ENCODE data around the gene RNU5B-1.
"Not testable (repeated sequence)": the region's sequence is repeated elsewhere in the genome, so short reads cannot be mapped to it uniquely, and the experiment has no call there.

The RNU5B-1 gene

DNA sequence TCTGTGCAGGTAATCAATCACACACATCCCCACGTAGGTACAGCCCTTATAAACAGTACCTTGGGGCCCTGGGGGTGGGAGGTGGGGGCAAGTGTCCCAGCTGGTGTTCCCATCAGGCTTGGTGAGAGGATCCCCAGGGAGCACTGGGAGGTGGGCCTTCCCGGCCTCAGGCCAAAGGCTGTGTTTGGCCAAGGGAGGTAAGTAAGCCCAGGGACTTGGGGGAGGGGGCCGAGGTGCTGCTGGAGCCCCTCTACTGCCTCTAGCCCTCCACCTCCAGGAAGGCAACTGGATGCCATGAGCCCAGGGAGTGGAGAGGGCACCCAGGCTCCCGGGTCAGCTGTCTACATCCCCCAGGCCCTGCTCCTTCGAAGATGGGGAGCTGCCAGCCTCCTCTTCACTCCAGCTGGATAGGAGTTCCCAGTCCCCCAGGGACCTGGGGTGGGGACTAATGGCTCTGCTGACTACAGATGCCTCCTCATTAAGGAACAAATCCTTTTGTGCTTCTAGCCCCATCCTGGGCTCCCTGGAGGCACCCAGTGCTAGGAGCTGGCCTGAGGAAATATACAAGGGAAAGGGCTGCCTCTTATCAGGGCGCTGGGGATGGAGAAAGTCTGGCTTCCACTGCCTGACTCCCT, 33.1 kb downstream of the RNU5B-1 start:
- peaks cover 68% of the 10 kb centered on the region for H3K4me1 ChIP-seq (ENCODE audit: control insufficient read depth, insufficient read depth, low read length)
- no peaks in the 10 kb centered on the region; the same call in 1 of the 2 replicates for H3K36me3 ChIP-seq (ENCODE audit: control insufficient read depth, insufficient read depth, low read length)
- H3K27me3 ChIP-seq (ENCODE audit: control insufficient read depth, insufficient read depth, low read length): no peaks in the 10 kb centered on the region
- no peak overlapping the region for H3K4me3 ChIP-seq (ENCODE audit: low read depth, low read length)
- no peak overlapping the region for H3K27ac ChIP-seq (ENCODE audit: low read depth, low read length)
- no peaks in the 10 kb centered on the region for H3K9me3 ChIP-seq (ENCODE audit: control insufficient read depth, insufficient read depth, low read depth, low read length)
- no peak overlapping the region for H3K9ac ChIP-seq (ENCODE audit: low read length)

DNA sequence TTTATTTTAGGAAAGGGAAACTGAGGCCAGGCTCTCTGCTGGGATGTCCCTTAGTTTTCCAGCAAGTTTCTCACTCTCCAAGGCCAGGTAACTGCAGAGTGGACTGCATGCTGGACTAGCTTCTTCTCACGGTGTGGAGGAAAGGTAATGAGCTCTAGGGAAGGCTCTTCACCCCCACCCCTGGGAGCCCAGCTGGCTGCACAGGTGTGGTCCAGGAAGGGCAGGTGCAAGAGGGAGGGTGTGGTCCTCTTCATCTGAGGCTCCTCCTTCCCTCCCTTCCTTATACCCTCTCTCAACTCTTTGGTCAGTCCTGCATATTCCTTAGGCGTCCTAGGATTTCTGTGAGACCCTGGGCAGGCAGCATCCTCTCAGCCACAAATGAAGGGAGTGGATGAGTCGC, 33.9 kb downstream of the RNU5B-1 start:
- Histone ChIP-seq H3K36me3 (ENCODE audit: control insufficient read depth, insufficient read depth, low read length) (no peaks in the 10 kb centered on the region), H3K4me3 (ENCODE audit: low read depth, low read length) (no peak overlapping the region), H3K9me3 (ENCODE audit: control insufficient read depth, insufficient read depth, low read depth, low read length) (no peaks in the 10 kb centered on the region), H3K27me3 (ENCODE audit: control insufficient read depth, insufficient read depth, low read length) (no peaks in the 10 kb centered on the region), H3K9ac (ENCODE audit: low read length) (no peak overlapping the region), H3K4me1 (ENCODE audit: control insufficient read depth, insufficient read depth, low read length) (peaks cover 65% of the 10 kb centered on the region), H3K27ac (ENCODE audit: low read depth, low read length) (no peak overlapping the region)

DNA sequence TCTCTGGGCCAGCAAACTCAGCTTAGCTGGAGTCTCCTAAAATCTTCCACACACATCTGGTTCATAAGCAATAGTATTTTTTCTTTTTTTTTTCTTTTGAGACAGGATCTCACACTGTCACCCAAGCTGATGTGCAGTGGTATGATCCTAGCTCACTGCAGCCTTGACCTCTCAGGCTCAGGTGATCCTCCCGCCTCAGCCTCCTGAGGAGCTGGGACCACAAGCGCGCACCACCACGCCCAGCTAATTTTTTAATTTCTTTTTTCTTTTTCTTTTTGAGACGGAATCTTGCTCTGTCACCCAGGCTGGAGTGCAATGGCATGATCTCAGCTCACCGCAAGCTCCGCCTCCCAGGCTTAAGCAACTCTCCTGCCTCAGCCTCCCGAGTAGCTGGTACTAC, 34.3 kb downstream of the RNU5B-1 start:
- no peak overlapping the region for H3K9ac ChIP-seq (ENCODE audit: low read length)
- H3K36me3 ChIP-seq (ENCODE audit: control insufficient read depth, insufficient read depth, low read length): no peaks in the 10 kb centered on the region
- no peak overlapping the region for H3K4me3 ChIP-seq (ENCODE audit: low read depth, low read length)
- no peak overlapping the region for H3K27ac ChIP-seq (ENCODE audit: low read depth, low read length)
- no peaks in the 10 kb centered on the region for H3K9me3 ChIP-seq (ENCODE audit: control insufficient read depth, insufficient read depth, low read depth, low read length)
- H3K27me3 ChIP-seq (ENCODE audit: control insufficient read depth, insufficient read depth, low read length): no peaks in the 10 kb centered on the region
- H3K4me1 ChIP-seq (ENCODE audit: control insufficient read depth, insufficient read depth, low read length): peaks cover 62% of the 10 kb centered on the region

DNA sequence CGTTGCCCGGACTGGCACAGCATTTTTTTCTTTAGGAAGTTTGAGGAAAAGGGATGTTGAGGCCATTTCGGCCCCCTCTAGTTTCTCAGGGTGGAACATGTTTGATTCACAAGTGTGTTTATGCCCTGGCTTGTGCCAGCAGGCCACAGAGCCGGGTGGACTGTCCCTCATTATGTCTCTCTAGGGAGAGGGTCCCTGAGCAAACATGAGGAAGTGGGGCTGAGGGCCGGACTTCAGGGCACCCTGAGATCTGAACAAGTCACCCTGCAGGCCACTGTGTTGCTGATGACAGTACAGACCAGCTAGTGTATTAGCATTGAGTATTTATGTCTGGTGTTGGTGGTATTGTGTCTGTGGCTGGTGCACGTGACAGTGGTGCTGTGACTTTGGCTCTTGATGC, 34.9 kb downstream of the RNU5B-1 start:
- Histone ChIP-seq H3K9me3 (ENCODE audit: control insufficient read depth, insufficient read depth, low read depth, low read length) (no peaks in the 10 kb centered on the region), H3K4me1 (ENCODE audit: control insufficient read depth, insufficient read depth, low read length) (peaks cover 59% of the 10 kb centered on the region), H3K27ac (ENCODE audit: low read depth, low read length) (no peak overlapping the region)

DNA sequence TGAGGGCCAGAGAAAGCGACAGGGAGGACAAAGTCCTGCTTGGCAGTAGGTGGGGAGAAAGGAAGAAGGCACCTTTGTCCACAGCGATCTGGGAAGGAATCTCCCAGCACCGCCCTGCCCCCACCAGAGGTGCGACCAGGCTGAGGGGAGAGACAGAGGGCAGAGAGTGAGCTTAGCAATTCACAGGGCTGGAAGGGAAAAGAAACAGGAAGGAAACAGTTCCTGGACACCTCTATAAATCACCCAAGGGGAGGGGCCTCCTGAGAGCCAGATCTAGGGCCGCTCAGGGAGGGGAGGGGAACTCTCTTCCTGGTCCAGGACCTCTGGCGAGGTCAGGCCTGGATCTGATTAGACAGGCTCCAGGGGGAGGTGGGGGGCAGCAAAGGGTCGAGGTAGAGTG, 35.4 kb downstream of the RNU5B-1 start:
- Histone ChIP-seq H3K27ac (ENCODE audit: low read depth, low read length) (no peak overlapping the region), H3K36me3 (ENCODE audit: control insufficient read depth, insufficient read depth, low read length) (no peaks in the 10 kb centered on the region), H3K9me3 (ENCODE audit: control insufficient read depth, insufficient read depth, low read depth, low read length) (no peaks in the 10 kb centered on the region), H3K27me3 (ENCODE audit: control insufficient read depth, insufficient read depth, low read length) (no peaks in the 10 kb centered on the region), H3K4me3 (ENCODE audit: low read depth, low read length) (no peak overlapping the region), H3K4me1 (ENCODE audit: control insufficient read depth, insufficient read depth, low read length) (peaks cover 54% of the 10 kb centered on the region), H3K9ac (ENCODE audit: low read length) (no peak overlapping the region)

More for the DNA sequence above, 34.9 kb downstream of the RNU5B-1 start:
- no peaks in the 10 kb centered on the region for H3K36me3 ChIP-seq (ENCODE audit: control insufficient read depth, insufficient read depth, low read length)
- no peak overlapping the region for H3K4me3 ChIP-seq (ENCODE audit: low read depth, low read length)
- no peak overlapping the region for H3K9ac ChIP-seq (ENCODE audit: low read length)
- H3K27me3 ChIP-seq (ENCODE audit: control insufficient read depth, insufficient read depth, low read length): no peaks in the 10 kb centered on the region

DNA sequence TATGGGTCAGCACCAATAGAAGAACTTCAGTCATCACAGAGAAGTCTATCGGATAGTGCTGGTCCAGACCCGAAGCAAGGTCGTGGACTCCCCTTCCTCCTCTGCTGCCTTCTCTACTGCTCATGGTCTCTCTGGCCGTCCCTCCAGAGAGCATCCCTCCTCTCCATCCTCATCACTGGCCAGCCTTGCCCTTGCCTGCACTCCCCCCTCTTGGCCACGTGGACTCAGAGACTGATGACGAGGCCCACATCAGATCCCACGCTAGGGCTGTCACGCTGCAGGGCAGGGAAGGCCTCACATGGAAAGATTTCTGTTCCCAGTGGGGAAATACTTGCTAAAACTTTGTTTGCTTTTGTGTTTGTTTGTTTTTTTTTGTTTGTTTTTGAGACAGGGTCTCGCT, 38.0 kb downstream of the RNU5B-1 start:
- Histone ChIP-seq H3K9ac (ENCODE audit: low read length) (no peak overlapping the region), H3K27ac (ENCODE audit: low read depth, low read length) (no peak overlapping the region), H3K36me3 (ENCODE audit: control insufficient read depth, insufficient read depth, low read length) (no peaks in the 10 kb centered on the region), H3K4me1 (ENCODE audit: control insufficient read depth, insufficient read depth, low read length) (peaks cover 28% of the 10 kb centered on the region; the same call in 1 of the 2 replicates), H3K4me3 (ENCODE audit: low read depth, low read length) (no peak overlapping the region), H3K9me3 (ENCODE audit: control insufficient read depth, insufficient read depth, low read depth, low read length) (no peaks in the 10 kb centered on the region), H3K27me3 (ENCODE audit: control insufficient read depth, insufficient read depth, low read length) (no peaks in the 10 kb centered on the region)

DNA sequence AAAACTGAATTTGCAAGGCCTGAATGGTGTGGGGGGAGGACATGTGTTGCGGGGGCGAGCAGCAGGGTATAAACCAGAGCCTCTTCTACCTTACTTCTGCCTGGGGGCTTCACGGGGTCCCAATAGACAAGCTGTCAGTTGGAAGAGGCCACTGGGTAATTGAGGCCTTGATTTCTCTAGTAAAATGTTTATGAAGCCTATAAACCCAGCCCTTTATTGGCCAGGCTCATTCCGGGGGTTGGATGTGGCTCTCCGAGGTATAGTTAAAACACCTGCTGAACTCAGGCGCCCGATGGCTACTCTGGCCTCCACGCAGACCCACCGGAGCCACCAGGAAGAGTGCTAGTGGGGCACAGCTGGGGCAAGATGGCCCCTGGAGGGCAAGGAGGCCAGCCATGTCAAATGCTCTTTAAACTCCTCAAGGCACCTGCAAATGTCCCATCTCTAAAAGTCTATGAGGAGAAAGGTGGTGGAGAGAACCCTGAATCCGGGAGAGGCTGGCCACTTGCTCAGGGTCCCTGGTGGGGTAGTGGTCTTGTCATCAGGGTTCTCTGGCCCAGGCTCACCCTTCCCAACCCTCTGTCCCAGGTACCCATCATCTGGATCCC, 39.0 kb downstream of the RNU5B-1 start:
- Histone ChIP-seq H3K4me3 (ENCODE audit: low read depth, low read length) (no peak overlapping the region), H3K4me1 (ENCODE audit: control insufficient read depth, insufficient read depth, low read length) (peaks cover 18% of the 10 kb centered on the region; the same call in 1 of the 2 replicates), H3K9me3 (ENCODE audit: control insufficient read depth, insufficient read depth, low read depth, low read length) (no peaks in the 10 kb centered on the region), H3K36me3 (ENCODE audit: control insufficient read depth, insufficient read depth, low read length) (no peaks in the 10 kb centered on the region), H3K27me3 (ENCODE audit: control insufficient read depth, insufficient read depth, low read length) (no peaks in the 10 kb centered on the region), H3K27ac (ENCODE audit: low read depth, low read length) (no peak overlapping the region), H3K9ac (ENCODE audit: low read length) (no peak overlapping the region)

DNA sequence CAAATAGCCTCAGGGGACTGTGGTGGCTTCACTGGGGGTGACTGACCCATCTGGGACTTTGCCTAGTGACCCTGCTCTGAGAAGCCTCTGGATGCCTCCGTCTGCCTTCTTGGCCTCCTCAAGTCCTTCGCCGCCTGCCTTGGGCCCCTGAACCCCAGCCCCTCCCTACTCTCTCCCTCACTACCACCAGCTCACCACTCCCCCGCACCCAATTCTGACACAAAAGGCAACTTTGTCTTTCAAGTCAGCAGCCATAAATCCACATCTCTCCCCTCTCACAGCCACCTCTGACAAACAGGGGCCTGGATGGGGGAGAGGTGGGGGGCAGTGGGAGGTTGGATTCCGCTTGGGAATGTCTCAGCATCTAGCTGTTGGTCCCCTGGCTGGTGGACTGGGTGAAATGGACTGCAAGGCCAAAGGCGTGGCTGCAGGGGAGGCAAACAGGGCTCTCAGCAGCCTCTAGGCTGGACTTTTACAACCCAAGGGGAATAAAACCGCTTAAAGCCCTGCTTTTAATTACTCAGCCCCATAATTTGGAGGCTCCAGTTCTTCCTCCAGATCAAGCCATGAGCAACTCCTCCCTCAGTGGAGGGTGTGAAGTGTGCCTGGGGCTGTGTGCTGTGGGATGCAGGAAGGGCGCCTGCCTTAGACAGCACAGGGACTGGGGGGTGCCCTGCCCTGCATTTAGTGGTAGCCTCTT, 39.9 kb downstream of the RNU5B-1 start:
- Histone ChIP-seq H3K4me3 (ENCODE audit: low read depth, low read length) (no peak overlapping the region), H3K36me3 (ENCODE audit: control insufficient read depth, insufficient read depth, low read length) (no peaks in the 10 kb centered on the region), H3K9ac (ENCODE audit: low read length) (no peak overlapping the region), H3K27me3 (ENCODE audit: control insufficient read depth, insufficient read depth, low read length) (no peaks in the 10 kb centered on the region), H3K27ac (ENCODE audit: low read depth, low read length) (no peak overlapping the region), H3K4me1 (ENCODE audit: control insufficient read depth, insufficient read depth, low read length) (peaks cover 16% of the 10 kb centered on the region; the same call in 1 of the 2 replicates), H3K9me3 (ENCODE audit: control insufficient read depth, insufficient read depth, low read depth, low read length) (no peaks in the 10 kb centered on the region)

DNA sequence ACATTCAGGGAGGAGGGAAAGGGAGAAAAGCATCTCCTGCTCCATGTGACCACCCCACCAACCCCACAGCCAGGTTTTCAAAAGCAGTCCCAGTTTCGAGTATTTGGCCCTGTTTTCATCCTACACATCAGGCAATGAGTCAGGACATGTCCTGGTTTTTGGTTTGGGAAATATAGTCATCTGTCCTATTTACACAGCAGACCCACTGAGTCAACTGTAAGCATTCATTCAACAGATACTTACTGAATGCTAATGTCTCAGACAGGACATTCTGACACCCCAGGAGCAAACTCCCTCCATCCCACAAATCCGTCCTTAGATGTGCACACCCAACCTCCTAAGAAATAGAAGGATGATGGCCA, 40.4 kb downstream of the RNU5B-1 start:
- Histone ChIP-seq H3K27ac (ENCODE audit: low read depth, low read length) (no peak overlapping the region), H3K9ac (ENCODE audit: low read length) (no peak overlapping the region), H3K27me3 (ENCODE audit: control insufficient read depth, insufficient read depth, low read length) (no peaks in the 10 kb centered on the region), H3K4me1 (ENCODE audit: control insufficient read depth, insufficient read depth, low read length) (peaks cover 11% of the 10 kb centered on the region; the same call in 1 of the 2 replicates), H3K36me3 (ENCODE audit: control insufficient read depth, insufficient read depth, low read length) (no peaks in the 10 kb centered on the region), H3K4me3 (ENCODE audit: low read depth, low read length) (no peak overlapping the region), H3K9me3 (ENCODE audit: control insufficient read depth, insufficient read depth, low read depth, low read length) (no peaks in the 10 kb centered on the region)

DNA sequence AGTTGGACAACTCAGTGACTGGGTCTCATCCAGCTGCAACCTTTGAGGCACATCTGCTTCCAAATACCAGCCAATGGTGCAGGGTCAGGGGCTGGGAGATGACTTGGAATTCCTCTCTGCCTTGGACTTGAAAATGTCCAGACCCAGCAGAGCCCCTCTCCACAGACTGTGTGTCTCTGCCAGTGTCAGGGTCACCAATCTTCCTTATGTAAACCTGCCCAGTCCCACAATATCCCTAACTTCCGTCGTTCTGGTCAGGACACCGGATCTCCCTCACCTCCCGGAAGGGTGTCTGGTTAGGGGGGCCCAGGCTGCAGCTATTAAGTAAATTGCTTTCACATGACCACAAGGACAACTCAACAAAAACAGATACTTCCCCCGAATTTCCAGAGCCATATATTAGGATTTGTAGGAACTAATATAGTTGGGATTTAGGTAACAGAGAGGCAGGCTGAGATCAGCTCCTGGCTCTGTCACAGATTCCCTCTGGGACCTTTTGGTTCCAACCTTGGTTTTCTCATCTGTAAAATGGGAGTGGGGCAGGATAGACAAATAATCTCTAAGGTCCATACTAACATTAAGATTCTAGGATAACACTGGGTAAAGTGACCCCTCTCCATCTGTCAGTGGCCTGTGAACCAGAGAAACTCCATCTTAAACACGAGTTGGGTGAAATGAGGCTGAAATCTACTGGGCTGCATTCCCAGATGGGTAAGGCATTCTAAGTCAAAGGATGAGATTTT, 42.5 kb downstream of the RNU5B-1 start:
- Histone ChIP-seq H3K4me1 (ENCODE audit: control insufficient read depth, insufficient read depth, low read length) (peaks cover 4% of the 10 kb centered on the region; the same call in 1 of the 2 replicates), H3K27me3 (ENCODE audit: control insufficient read depth, insufficient read depth, low read length) (no peaks in the 10 kb centered on the region)

DNA sequence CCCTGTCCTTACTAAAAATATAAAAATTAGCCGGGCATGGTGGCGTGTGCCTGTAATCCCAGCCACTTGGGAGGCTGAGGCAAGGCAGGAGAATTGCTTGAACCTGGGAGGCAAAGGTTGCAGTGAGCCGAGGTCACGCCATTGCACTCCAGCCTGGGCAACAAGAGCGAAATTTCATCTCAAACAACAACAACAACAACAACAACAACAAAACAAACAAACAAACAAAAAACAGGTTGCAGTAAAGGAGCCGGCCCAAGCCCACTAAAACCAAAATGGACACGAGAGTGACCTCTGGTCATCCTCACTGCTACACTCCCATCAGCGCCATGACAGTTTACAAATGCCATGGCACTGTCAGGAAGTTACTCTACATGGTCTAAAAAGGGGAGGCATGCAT, 43.3 kb downstream of the RNU5B-1 start:
- not testable (repeated sequence) for H3K27ac ChIP-seq (ENCODE audit: low read depth, low read length); H3K27me3 ChIP-seq (ENCODE audit: control insufficient read depth, insufficient read depth, low read length); H3K36me3 ChIP-seq (ENCODE audit: control insufficient read depth, insufficient read depth, low read length); H3K9ac ChIP-seq (ENCODE audit: low read length); H3K4me3 ChIP-seq (ENCODE audit: low read depth, low read length); H3K4me1 ChIP-seq (ENCODE audit: control insufficient read depth, insufficient read depth, low read length)
- H3K9me3 ChIP-seq (ENCODE audit: control insufficient read depth, insufficient read depth, low read depth, low read length): peaks cover 11% of the 10 kb centered on the region

More for the DNA sequence above, 42.5 kb downstream of the RNU5B-1 start:
- Histone ChIP-seq H3K9me3 (ENCODE audit: control insufficient read depth, insufficient read depth, low read depth, low read length) (peaks cover 5% of the 10 kb centered on the region; the same call in 1 of the 2 replicates), H3K27ac (ENCODE audit: low read depth, low read length) (no peak overlapping the region), H3K9ac (ENCODE audit: low read length) (no peak overlapping the region), H3K4me3 (ENCODE audit: low read depth, low read length) (no peak overlapping the region), H3K36me3 (ENCODE audit: control insufficient read depth, insufficient read depth, low read length) (no peaks in the 10 kb centered on the region)

Measured in HUES6 (cell line).